Activated T-cell treated with anti-CD3 and anti-CD28 coated beads, Interleukin-2, amount 50 U/mL, for 72 hours (primary cell): ENCODE results near the gene STPG4. TPM values are rescaled to one million over a fixed set of nuclear protein-coding genes. Genes with fewer than 3 reads are reported as not detected.
"Not testable (repeated sequence)": the region's sequence is repeated elsewhere in the genome, so short reads cannot be mapped to it uniquely, and the experiment has no call there.

Experiments
- ATAC-seq, 2 donors: fragments of 150-1000 bp; cut with Tn5 transposase; replicated peaks in 1 of 2; 2 replicates each; pipeline ENCODE4 v1.10.0; 2021; ENCODE audit warnings: moderate library complexity in 2 of 2, mild to moderate bottlenecking in 1 of 2
- DNase-seq, 2 donors: peaks; one replicate each; pipeline ENCODE4 v3.0.0; 2021 to 2022; ENCODE audit warnings: mixed read lengths in 1 of 2
- H3K27ac Mint-ChIP-seq: one replicate; pipeline ENCODE4 v1.8.0; 2022; ENCODE audit warnings: mild to moderate bottlenecking, moderate library complexity, mixed read lengths
- H3K27me3 Mint-ChIP-seq: one replicate; pipeline ENCODE4 v1.8.0; 2022; ENCODE audit warnings: low read depth, mixed read lengths
- H3K36me3 Mint-ChIP-seq, 2 donors: one replicate each; pipeline ENCODE4 v1.8.0; 2022; ENCODE audit warnings: mixed read lengths in 2 of 2, mild to moderate bottlenecking in 1 of 2; ENCODE audit not compliant: insufficient read depth in 2 of 2
- H3K4me1 Mint-ChIP-seq: one replicate; pipeline ENCODE4 v1.8.0; 2022; ENCODE audit warnings: low read depth, mixed read lengths
- H3K4me3 Mint-ChIP-seq, 2 donors: one replicate each; pipeline ENCODE4 v1.8.0; 2022; ENCODE audit warnings: mild to moderate bottlenecking in 2 of 2, mixed read lengths in 2 of 2, moderate library complexity in 2 of 2
- H3K9me3 Mint-ChIP-seq, 2 donors: one replicate each; pipeline ENCODE4 v1.8.0; 2022; ENCODE audit warnings: mixed read lengths in 2 of 2
- total RNA-seq, 2 donors: library from RNA; stranded (reverse); gene quantifications; one replicate each; pipeline ENCODE4 v1.2.3, GENCODE V29; 2022

The STPG4 gene
- total RNA-seq, 2 donors from 2014 or later, result not detected

DNA sequence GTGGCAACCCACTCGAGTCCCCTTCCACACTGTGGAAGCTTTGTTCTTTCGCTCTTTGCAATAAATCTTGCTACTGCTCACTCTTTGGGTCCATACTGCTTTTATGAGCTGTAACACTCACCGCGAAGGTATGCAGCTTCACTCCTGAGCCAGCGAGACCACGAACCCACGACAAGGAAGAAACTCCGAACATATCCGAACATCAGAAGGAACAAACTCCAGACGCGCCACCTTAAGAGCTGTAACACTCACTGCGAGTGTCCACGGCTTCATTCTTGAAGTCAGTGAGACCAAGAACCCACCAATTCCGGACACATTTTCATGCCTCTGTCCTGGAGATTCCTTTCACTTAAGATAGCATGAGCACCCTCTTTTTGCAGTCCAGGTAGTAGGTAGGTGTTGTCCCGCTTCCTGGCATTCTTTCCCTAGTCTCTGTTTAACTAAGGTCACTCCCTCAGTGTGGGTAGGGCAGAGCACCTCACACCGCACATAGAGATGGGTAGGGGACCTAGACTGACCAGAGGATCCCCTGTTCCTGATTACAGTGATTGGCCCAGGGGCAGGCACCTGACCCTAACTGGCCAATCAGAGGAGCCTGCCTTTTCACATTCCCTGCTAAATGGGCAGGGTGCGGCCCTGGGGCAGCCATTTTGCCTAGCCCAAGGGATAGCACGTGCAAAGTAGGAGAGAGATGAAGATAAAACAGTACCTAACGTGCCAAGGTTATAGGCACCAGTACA lies 46.7 kb downstream of the STPG4 start:
- not testable (repeated sequence) for H3K4me1 Mint-ChIP-seq, H3K27ac Mint-ChIP-seq, H3K4me3 Mint-ChIP-seq, DNase-seq, H3K9me3 Mint-ChIP-seq, H3K27me3 Mint-ChIP-seq, ATAC-seq, H3K36me3 Mint-ChIP-seq

DNA sequence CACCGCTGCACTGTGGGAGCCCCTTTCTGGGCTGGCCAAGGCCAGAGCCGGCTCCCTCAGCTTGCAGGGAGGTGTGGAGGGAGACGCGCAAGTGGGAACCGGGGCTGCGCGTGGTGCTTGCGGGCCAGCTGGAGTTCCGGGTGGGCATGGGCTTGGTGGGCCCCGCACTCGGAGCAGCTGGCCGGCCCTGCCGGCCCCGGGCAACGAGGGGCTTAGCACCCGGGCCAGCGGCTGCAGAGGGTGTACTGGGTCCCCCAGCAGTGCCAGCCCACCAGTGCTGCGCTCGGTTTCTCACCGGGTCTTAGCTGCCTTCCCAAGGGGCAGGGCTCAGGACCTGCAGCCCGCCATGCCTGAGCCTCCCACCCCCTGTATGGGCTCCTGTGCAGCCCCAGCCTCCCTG lies 47.9 kb downstream of the STPG4 start:
- H3K9me3 Mint-ChIP-seq, H3K27me3 Mint-ChIP-seq, ATAC-seq, H3K4me1 Mint-ChIP-seq, H3K36me3 Mint-ChIP-seq, H3K27ac Mint-ChIP-seq, H3K4me3 Mint-ChIP-seq, DNase-seq: not testable (repeated sequence)

DNA sequence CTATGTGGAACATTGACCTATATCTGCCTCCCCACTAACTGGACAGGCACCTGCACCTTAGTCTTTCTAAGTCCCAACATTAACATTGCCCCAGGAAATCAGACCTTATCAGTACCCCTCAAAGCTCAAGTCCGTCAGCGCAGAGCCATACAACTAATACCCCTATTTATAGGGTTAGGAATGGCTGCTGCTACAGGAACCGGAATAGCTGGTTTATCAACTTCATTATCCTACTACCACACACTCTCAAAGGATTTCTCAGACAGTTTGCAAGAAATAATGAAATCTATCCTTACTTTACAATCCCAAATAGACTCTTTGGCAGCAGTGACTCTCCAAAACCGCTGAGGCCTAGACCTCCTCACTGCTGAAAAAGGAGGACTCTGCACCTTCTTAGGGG lies 48.9 kb downstream of the STPG4 start:
- H3K36me3 Mint-ChIP-seq, H3K27me3 Mint-ChIP-seq, H3K4me1 Mint-ChIP-seq, DNase-seq, ATAC-seq, H3K4me3 Mint-ChIP-seq, H3K9me3 Mint-ChIP-seq, H3K27ac Mint-ChIP-seq: not testable (repeated sequence)

DNA sequence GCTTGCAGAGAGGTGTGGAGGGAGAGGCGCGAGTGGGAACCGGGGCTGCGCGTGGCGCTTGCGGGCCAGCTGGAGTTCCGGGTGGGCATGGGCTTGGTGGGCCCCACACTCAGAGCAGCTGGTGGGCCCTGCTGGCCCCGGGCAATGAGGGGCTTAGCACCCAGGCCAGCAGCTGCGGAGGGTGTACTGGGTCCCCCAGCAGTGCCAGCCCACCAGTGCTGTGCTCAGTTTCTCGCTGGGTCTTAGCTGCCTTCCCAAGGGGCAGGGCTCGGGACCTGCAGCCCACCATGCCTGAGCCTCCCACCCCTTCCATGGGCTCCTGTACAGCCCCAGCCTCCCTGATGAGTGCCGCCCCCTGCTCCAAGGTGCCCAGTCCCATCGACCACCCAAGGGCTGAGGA lies 55.4 kb downstream of the STPG4 start:
- not testable (repeated sequence) for H3K9me3 Mint-ChIP-seq, H3K36me3 Mint-ChIP-seq, H3K4me1 Mint-ChIP-seq, H3K27ac Mint-ChIP-seq, H3K4me3 Mint-ChIP-seq, ATAC-seq, H3K27me3 Mint-ChIP-seq, DNase-seq

DNA sequence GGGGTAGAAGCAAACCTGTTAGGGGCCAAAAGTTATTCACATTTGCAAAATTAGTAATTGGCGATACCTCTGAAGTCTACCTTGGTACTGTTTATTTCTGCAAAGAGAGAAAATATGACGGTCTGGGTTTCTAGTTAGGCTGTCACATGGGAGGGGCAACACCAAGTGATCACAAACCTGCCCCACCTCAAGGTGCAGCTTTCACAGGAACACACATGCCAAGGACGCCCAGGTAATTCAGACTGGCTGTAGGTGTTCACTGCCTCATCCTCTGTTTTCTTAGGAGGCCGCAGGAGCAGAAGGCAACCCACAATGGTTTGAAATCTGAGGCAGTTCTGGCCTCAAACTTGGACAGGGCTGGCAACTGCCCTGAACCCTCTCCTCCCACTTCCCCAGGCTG lies 56.2 kb downstream of the STPG4 start:
- no peak for ATAC-seq
- H3K27ac Mint-ChIP-seq, result no peak overlapping the region
- no peaks in the 10 kb centered on the region for H3K27me3 Mint-ChIP-seq
- H3K4me1 Mint-ChIP-seq, result no peaks in the 10 kb centered on the region
- no peak overlapping the region for H3K4me3 Mint-ChIP-seq
- H3K36me3 Mint-ChIP-seq, result no peaks in the 10 kb centered on the region
- DNase-seq, result no peak
- no peaks in the 10 kb centered on the region for H3K9me3 Mint-ChIP-seq

DNA sequence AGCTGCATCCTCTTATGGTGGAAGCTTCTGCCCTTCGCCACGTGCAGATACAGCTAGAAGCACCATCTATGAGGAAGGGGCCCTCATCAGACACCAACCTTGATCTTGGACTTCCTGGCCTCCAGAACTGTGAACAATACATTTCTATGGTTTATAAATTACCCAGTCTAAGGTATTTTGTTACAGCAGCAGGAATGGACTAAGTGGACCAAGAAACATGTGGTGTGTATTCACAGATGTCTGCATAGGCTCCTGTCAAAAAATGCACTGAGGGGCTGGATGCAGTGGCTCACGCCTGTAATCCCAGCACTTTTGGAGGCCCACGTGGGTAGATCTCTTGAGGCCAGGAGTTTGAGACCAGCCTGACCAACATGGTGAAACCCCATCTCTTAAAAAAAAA lies 57.5 kb downstream of the STPG4 start:
- Mint-ChIP-seq H3K9me3 (no peaks in the 10 kb centered on the region), H3K27me3 (no peaks in the 10 kb centered on the region), H3K4me3 (no peak overlapping the region), H3K27ac (no peak overlapping the region), H3K4me1 (no peaks in the 10 kb centered on the region), H3K36me3 (no peaks in the 10 kb centered on the region)
- no peak for ATAC-seq
- no peak for DNase-seq

DNA sequence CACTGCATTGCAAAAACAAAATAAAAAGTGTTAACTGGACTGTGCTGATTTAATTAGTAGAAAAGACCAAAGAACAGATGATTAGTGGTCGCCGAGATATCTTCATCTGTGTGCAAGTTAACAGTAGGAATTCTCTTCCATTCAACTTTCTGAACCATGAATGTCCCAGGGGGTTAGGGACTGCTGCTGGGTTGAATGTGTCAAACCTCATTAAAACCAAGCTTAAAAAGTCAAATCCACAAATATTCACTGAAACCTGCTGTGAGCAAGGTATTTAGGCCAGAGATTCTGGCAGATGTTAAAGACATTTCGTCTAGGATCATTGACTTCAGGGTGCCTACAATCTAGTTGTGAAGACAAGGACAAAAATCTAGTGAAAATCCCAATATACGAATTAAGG lies 58.7 kb downstream of the STPG4 start:
- ATAC-seq (no peak), DNase-seq (no peak)
- no peak overlapping the region for H3K27ac Mint-ChIP-seq
- H3K9me3 Mint-ChIP-seq, result no peaks in the 10 kb centered on the region
- H3K4me3 Mint-ChIP-seq, result no peak overlapping the region
- H3K36me3 Mint-ChIP-seq, result no peaks in the 10 kb centered on the region
- no peaks in the 10 kb centered on the region for H3K27me3 Mint-ChIP-seq
- no peaks in the 10 kb centered on the region for H3K4me1 Mint-ChIP-seq

DNA sequence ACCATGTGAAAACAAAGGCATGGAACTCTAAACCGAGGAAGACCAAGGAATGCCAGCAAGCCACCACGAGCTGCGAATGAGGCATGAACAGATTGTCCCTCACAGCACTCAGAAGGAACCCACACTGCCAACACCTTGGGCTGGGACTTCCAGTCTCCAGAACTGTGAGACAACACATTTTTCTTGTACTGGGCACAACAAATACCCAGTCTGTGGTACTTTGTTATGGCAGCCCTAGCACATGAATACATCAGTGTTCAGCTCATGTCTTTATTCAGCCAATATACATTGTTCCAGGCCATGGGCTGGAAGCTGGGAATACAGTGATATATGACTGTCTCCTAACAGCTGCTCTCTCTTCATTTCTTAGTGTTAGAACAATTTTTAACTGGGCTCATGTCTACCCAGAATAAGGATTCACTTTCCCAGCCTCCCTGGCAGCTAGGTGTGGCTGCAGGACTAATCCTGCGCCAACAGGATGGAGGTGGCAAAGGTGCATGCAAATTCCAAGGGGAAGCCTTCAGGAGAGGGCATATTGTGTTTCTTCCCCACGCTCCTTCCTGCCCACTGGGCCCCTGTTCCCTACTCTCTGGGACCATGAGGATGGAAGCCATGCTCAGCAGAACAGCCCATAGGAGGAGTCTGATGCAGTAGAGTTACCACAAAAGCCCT lies 59.6 kb downstream of the STPG4 start:
- Mint-ChIP-seq H3K36me3 (no peaks in the 10 kb centered on the region), H3K9me3 (no peaks in the 10 kb centered on the region)

DNA sequence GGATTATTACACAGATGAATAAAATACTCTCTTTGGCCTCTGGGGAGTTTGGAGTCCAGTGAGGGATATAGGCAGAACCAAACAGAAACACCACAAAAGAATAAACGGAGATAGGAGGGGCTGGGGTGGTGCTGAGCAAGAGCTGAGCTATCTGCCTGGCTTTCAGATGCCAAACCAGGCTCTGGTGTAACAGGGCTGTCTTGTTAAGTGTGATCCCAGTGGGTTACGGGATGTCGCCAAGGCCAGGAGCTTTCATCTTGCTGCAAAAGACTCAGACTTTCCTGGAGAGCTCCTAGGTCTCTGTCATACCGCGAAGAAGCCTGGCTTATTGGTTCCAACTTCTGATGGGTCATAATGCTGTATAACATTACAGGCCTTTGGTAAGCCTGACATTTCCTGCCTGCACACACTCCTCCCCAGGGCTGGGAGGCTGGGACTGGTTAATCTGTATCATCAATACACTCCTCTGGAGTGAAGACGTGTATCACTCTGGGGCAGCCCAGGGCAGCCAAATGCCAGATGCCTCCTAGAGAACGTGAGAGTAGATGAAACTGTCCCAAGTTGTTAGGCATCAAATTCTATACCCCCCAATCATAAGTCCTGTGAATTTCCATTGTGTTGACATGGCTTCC lies 60.5 kb downstream of the STPG4 start:
- no peak overlapping the region for H3K27ac Mint-ChIP-seq
- no peaks in the 10 kb centered on the region for H3K36me3 Mint-ChIP-seq
- DNase-seq, result no peak
- no peaks in the 10 kb centered on the region for H3K27me3 Mint-ChIP-seq
- no peaks in the 10 kb centered on the region for H3K4me1 Mint-ChIP-seq
- no peak for ATAC-seq
- no peak overlapping the region for H3K4me3 Mint-ChIP-seq
- H3K9me3 Mint-ChIP-seq, result no peaks in the 10 kb centered on the region

More for the DNA sequence above, 59.6 kb downstream of the STPG4 start:
- no peak overlapping the region for H3K4me3 Mint-ChIP-seq
- no peaks in the 10 kb centered on the region for H3K27me3 Mint-ChIP-seq
- DNase-seq (no peak), ATAC-seq (no peak)
- no peaks in the 10 kb centered on the region for H3K4me1 Mint-ChIP-seq
- H3K27ac Mint-ChIP-seq, result no peak overlapping the region

DNA sequence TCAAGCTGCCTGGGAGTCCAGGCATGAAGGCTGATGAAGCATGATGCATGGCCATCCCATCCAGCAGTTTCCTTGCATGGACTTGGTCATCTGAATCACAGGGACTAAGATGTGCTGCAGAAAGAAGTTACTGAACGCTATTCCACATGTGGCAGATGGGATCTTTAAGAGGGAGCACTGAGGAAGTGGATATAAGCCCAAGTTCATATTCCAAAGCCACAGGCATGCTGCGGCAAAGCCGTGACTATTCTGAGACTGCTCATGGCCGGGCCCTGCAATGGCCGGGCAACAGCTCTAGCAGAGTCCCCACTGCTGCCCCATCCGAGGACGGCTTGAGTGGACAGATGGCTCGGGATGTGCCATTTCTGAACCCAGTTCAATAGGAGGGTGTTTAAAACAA lies 61.5 kb downstream of the STPG4 start:
- Mint-ChIP-seq H3K4me3 (no peak overlapping the region), H3K27ac (no peak overlapping the region), H3K9me3 (no peaks in the 10 kb centered on the region), H3K36me3 (no peaks in the 10 kb centered on the region), H3K27me3 (no peaks in the 10 kb centered on the region), H3K4me1 (no peaks in the 10 kb centered on the region)
- ATAC-seq, result no peak
- no peak for DNase-seq

DNA sequence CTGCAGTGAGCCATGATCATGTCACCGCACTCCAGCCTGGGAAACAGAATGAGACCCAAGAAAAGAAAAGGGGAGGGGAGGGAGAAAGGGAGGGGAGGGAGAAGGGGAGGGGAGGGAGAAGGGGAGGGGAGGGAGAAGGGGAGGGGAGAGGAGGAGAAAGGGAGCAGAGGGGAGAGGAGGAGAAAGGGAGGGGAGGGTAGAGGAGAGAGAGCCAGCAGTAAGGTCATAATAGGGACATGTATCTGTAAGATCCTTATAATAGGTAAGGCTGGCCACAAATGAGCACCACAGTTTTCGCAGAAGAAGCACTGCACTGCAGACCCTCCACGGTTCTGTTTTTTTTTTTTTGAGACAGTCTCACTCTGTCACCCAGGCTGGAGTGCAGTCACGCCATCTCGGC lies 62.6 kb downstream of the STPG4 start:
- H3K4me1 Mint-ChIP-seq, result no peaks in the 10 kb centered on the region
- DNase-seq (no peak), ATAC-seq (no peak)
- no peaks in the 10 kb centered on the region for H3K36me3 Mint-ChIP-seq
- H3K9me3 Mint-ChIP-seq, result no peaks in the 10 kb centered on the region
- H3K4me3 Mint-ChIP-seq, result no peak overlapping the region
- H3K27me3 Mint-ChIP-seq, result no peaks in the 10 kb centered on the region
- no peak overlapping the region for H3K27ac Mint-ChIP-seq

DNA sequence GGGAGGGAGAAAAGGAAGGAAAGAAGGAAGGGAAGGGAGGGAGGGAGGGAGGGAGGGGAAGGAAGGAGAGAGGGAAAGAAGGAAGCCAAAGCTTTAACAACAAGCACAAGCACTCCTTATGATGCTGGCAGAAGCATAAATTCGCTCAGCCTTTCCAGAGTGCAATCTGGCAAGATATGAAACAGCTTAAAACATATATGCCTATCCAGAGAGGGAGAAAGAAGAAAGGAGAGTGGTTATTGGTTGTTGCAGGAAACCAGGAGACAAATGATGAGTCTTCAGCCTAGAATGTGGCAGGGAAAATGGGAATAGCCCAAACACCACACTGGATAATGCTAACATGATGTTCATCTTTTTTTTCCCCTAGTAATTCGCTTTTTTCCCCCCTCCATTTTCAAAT lies 64.0 kb downstream of the STPG4 start:
- Mint-ChIP-seq H3K27me3 (peaks cover 4% of the 10 kb centered on the region), H3K4me1 (no peaks in the 10 kb centered on the region), H3K27ac (no peak overlapping the region), H3K4me3 (no peak overlapping the region), H3K36me3 (no peaks in the 10 kb centered on the region), H3K9me3 (no peaks in the 10 kb centered on the region)
- DNase-seq, result no peak
- no peak for ATAC-seq

DNA sequence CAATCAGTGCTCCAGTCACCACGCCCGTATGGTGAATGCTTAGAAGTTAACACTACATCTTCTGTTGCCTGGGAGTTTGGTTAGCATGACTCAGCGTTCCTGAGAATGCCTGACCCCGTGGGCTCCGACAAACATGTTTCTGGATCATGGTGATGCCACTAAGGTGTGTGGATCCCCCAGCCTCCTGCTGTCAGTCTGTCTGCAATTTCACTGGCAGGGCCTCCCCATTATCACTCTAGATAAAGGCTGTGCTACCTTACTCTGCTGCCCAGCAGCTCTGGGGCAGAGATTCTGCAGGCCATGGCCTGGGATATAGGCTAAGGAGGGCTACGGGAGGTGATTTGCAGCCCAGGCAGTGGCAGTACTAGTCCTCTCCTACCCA lies 66.0 kb downstream of the STPG4 start:
- Mint-ChIP-seq H3K4me1 (no peaks in the 10 kb centered on the region), H3K9me3 (no peaks in the 10 kb centered on the region), H3K36me3 (no peaks in the 10 kb centered on the region), H3K27ac (no peak overlapping the region), H3K27me3 (peaks cover 7% of the 10 kb centered on the region), H3K4me3 (no peak overlapping the region)
- ATAC-seq (no peak), DNase-seq (no peak)
